Uterus (tissue), 4 donors: ENCODE results near the gene MED27. TPM values are rescaled to one million over a fixed set of nuclear protein-coding genes. Genes with fewer than 3 reads are reported as not detected.

ENCODE experiments used
- DNase-seq, 2 donors: peaks; one replicate each; pipeline ENCODE4 v3.0.0-alpha.2; 2019 to 2020
- H3K27ac ChIP-seq, 2 donors: fragments of 200-600 bp; sonication (generic); 1 replicate in 1 of 2; 2 replicates in 1 of 2; pipeline ENCODE4 v1.5.1; 2016 to 2018
- H3K27me3 ChIP-seq, 2 donors: fragments of 200-600 bp; sonication (generic); one replicate each; pipeline ENCODE4 v1.5.1; 2018 to 2019; ENCODE audit warnings: control low read depth in 1 of 2
- H3K36me3 ChIP-seq, 2 donors: fragments of 200-600 bp; sonication (generic); one replicate each; pipeline ENCODE4 v1.5.1; 2019; ENCODE audit warnings: control low read depth in 1 of 2
- H3K4me1 ChIP-seq, 2 donors: fragments of 200-600 bp; sonication (generic); one replicate each; pipeline ENCODE4 v1.5.1; 2018 to 2019; ENCODE audit warnings: control low read depth in 1 of 2
- H3K4me3 ChIP-seq, 2 donors: fragments of 200-600 bp; sonication (generic); 1 replicate in 1 of 2; 2 replicates in 1 of 2; pipeline ENCODE4 v1.5.1; 2018 to 2019; ENCODE audit warnings: mild to moderate bottlenecking in 1 of 2
- H3K9me3 ChIP-seq, 2 donors: fragments of 200-600 bp; sonication (generic); one replicate each; pipeline ENCODE4 v1.5.1; 2019; ENCODE audit warnings: control low read depth in 1 of 2
- CTCF ChIP-seq, 4 experiments: fragments of 200-600 bp in 2 of 4; fragments of 450-650 bp in 2 of 4; sonication (generic) in 2 of 4; IDR thresholded peaks; one replicate each; pipeline ENCODE4 v1.5.1; 2016 to 2019; ENCODE audit warnings: antibody characterized with exemption in 4 of 4, mild to moderate bottlenecking in 2 of 4, moderate library complexity in 1 of 4
- POLR2A ChIP-seq, 2 donors: fragments of 450-650 bp; IDR thresholded peaks; one replicate each; pipeline ENCODE4 v1.6.1; 2016; ENCODE audit warnings: antibody characterized with exemption in 2 of 2, mild to moderate bottlenecking in 1 of 2, moderate library complexity in 1 of 2
- intact Hi-C: fragments of 100-400 bp; cut with DNase I; formaldehyde crosslinking; loops from one replicate; pipeline ENCODE4 v1.15.1; 2023; ENCODE audit warnings: low total_unique reads
- total RNA-seq, 4 donors: library from RNA; depleted of rRNA in 3 of 4; stranded (reverse); fragments of >200 nt in 3 of 4; gene quantifications; one replicate each; pipeline versions ENCODE4 v1.1.0 to v1.2.4, GENCODE V29; 2014 to 2023
- donor health status: DM: yes; HTN: yes; CAD: no.

The MED27 gene
- total RNA-seq, 4 donors from 2014 or later: 4.6 to 29.3 (median 10.7) TPM

DNA sequence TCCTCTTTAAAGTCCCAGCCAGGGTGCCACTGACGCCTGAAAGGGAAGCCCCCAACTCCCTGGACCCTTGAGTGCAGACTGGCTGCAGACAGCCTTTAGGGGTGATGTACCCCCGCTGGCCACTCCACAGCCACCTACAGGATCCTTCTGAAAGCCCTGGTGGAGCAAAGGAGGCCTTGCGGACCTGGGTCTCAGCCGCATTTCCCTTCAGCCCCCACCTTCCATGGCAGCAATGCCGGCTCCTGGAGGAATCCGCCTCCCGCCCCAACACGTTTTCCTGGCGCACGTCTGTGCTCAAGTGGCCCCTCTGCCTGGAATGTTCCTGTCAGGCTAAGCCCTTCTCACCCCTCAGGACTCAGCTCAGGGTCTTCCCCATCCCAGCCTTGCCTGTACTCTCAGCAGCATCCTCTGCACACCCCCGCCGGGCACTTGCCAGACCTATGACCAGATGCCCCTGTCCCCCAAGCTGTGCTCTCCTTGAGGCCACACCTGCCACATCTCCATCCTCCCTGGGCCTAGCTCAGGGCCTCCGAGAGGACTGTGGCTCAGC, 205.7 kb downstream of the MED27 start:
- Histone ChIP-seq H3K4me3 (no peak overlapping the region), H3K9me3 (no peaks in the 10 kb centered on the region), H3K4me1 (no peaks in the 10 kb centered on the region), H3K27me3 (no peaks in the 10 kb centered on the region), H3K27ac (no peak overlapping the region), H3K36me3 (no peaks in the 10 kb centered on the region)
- DNase-seq: no peak
- intact Hi-C loops: no loop called here
- TF ChIP-seq CTCF (IDR thresholded peaks at IDR 0.05) (no peak), POLR2A (IDR thresholded peaks at IDR 0.05) (no peak)

GRCh38 chr9:131873335-131873734, 206.3 kb downstream of the MED27 start:
- no peak for TF ChIP-seq POLR2A (IDR thresholded peaks at IDR 0.05)
- no peak for TF ChIP-seq CTCF (IDR thresholded peaks at IDR 0.05)
- H3K4me1 ChIP-seq: no peaks in the 10 kb centered on the region
- DNase-seq: no peak
- H3K27me3 ChIP-seq: no peaks in the 10 kb centered on the region
- H3K9me3 ChIP-seq: no peaks in the 10 kb centered on the region
- intact Hi-C loops: no loop called here
- no peak overlapping the region for H3K27ac ChIP-seq
- no peaks in the 10 kb centered on the region for H3K36me3 ChIP-seq
- H3K4me3 ChIP-seq: no peak overlapping the region

DNA sequence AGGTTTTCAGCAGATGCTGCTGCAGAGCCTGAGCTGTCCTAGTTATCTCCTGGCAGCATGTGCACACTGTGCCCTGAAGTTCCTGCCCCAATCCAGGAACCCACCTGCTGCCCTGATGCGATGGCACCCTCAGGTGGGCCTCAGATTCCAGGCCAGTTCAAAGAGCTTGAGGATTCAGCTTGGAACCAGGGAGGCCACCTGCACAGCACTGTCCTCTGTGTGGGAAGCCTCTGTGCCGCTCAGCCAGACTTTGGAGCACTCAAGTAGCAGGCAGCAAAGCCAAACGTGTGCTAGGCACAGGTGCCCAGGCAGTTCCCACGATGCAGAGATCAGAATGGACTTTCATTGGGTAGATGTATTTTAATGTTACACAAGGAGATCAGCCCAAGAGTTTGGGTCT, 207.0 kb downstream of the MED27 start:
- Histone ChIP-seq H3K4me3 (no peak overlapping the region), H3K27me3 (no peaks in the 10 kb centered on the region), H3K9me3 (no peaks in the 10 kb centered on the region), H3K36me3 (no peaks in the 10 kb centered on the region), H3K4me1 (no peaks in the 10 kb centered on the region), H3K27ac (no peak overlapping the region)
- intact Hi-C loops: no loop called here
- no peak for TF ChIP-seq CTCF (IDR thresholded peaks at IDR 0.05)
- no peak for DNase-seq

- H3K27me3 ChIP-seq: no peaks in the 10 kb centered on the region
- no peak for TF ChIP-seq POLR2A (IDR thresholded peaks at IDR 0.05)
- TF ChIP-seq CTCF (IDR thresholded peaks at IDR 0.05): no peak
Measured at GRCh38 chr9:131872006-131872405, 207.7 kb downstream of the MED27 start.

DNA sequence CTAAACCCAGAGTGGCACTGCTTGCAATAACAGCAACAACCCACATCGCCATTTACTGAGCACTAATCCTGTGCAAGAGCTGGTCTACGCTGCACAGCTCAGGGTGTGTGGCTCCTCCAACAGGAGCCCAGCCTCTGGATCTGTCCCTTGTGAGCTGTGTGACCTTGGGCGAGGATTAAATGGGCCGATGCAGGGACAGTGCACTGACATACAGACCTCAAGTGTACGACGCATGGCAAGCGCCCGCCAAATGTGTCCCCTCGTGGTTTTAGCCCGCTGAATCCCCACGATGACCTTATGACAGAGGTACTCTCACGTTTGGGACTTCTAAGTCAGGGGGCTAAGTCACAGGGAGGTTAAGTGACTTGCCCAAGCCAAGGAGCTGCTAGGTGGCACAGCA, 209.5 kb downstream of the MED27 start:
- Histone ChIP-seq H3K9me3 (no peaks in the 10 kb centered on the region), H3K4me3 (no peak overlapping the region), H3K27ac (no peak overlapping the region), H3K36me3 (no peaks in the 10 kb centered on the region), H3K27me3 (no peaks in the 10 kb centered on the region), H3K4me1 (no peaks in the 10 kb centered on the region)
- DNase-seq: no peak
- no peak for TF ChIP-seq CTCF (IDR thresholded peaks at IDR 0.05)
- TF ChIP-seq POLR2A (IDR thresholded peaks at IDR 0.05): no peak
- intact Hi-C loops: no loop called here

More at GRCh38 chr9:131872006-131872405, 207.7 kb downstream of the MED27 start:
- Histone ChIP-seq H3K4me3 (no peak overlapping the region), H3K9me3 (no peaks in the 10 kb centered on the region), H3K27ac (no peak overlapping the region), H3K36me3 (no peaks in the 10 kb centered on the region), H3K4me1 (no peaks in the 10 kb centered on the region)
- intact Hi-C loops: no loop called here
- no peak for DNase-seq
